IMR-90 (cell line): ENCODE data around the gene F11.

Experiments used
- BHLHE40 ChIP-seq: fragments of 150-350 bp; IDR thresholded peaks from 2 replicates; pipeline ENCODE4 v1.6.1; 2016; ENCODE audit warnings: mild to moderate bottlenecking, low read depth, low read length
- CTCF ChIP-seq: conservative IDR thresholded peaks from 2 replicates; pipeline ENCODE4 v1.5.1; 2012; ENCODE audit warnings: mild to moderate bottlenecking, low read depth, low read length, improper control_type of control experiment
- ELK1 ChIP-seq: fragments of 150-350 bp; IDR thresholded peaks from 2 replicates; pipeline ENCODE4 v1.6.1; 2016; ENCODE audit warnings: low read depth, mild to moderate bottlenecking, low read length, moderate library complexity, borderline replicate concordance
- POLR2A ChIP-seq: IDR thresholded peaks from 2 replicates; pipeline ENCODE4 v1.6.1; 2012; ENCODE audit warnings: mild to moderate bottlenecking, low read depth, low read length
- RAD21 ChIP-seq: IDR thresholded peaks from 2 replicates; pipeline ENCODE4 v1.6.1; 2012; ENCODE audit warnings: low read length, improper control_type of control experiment
- RCOR1 ChIP-seq: IDR thresholded peaks from 2 replicates; pipeline ENCODE4 v1.6.1; 2012; ENCODE audit warnings: mild to moderate bottlenecking, low read length, improper control_type of control experiment; ENCODE audit not compliant: insufficient replicate concordance

GRCh38 chr4:186217733-186218293 lies 48.2 kb upstream of the F11 start:
- TF ChIP-seq POLR2A (no peak), CTCF (no peak), ELK1 (no peak), RAD21 (no peak), BHLHE40 (no peak), RCOR1 (no peak)
